Measurements from ENCODE around the gene COL11A2. TPM values are rescaled to one million over a fixed set of nuclear protein-coding genes. Genes with fewer than 3 reads are reported as not detected.

Gene COL11A2
- total RNA-seq, 4 donors from 2014 or later, result 0.16 to 0.30 (median 0.28) TPM

- WGBS, 2 donors, result 70 to 80% methylated on average over 6 of the region's 6 CpGs
- no peak overlapping the region for H3K4me3 ChIP-seq (ENCODE audit: low read depth, poor library complexity, severe bottlenecking)
- DNase-seq (ENCODE audit: low spot score in 2 of 2), result no peak
- TF ChIP-seq CTCF (IDR thresholded peaks at IDR 0.05) (peak in 1 of 3 donors; percentile 65), POLR2A (IDR thresholded peaks at IDR 0.05) (no peak)
- intact Hi-C loops (cut with DNase I; ENCODE audit: low total_unique reads), result no loop called here
These were observed 6.0 kb upstream of the COL11A2 start for GRCh38 chr6:33198159-33198852.

GRCh38 chr6:33197431-33198048, 5.3 kb upstream of the COL11A2 start:
- intact Hi-C loops (cut with DNase I; ENCODE audit: low total_unique reads), result no loop called here
- TF ChIP-seq POLR2A (IDR thresholded peaks at IDR 0.05), result no peak
- TF ChIP-seq CTCF (IDR thresholded peaks at IDR 0.05), result no peak
- H3K4me3 ChIP-seq (ENCODE audit: low read depth, poor library complexity, severe bottlenecking), result no peak overlapping the region
- 27 to 35% methylated on average over 12 of the region's 12 CpGs for WGBS, 2 donors
- no peak for DNase-seq (ENCODE audit: low spot score in 2 of 2)

- 77 to 80% methylated on average over 15 of the region's 15 CpGs for WGBS, 2 donors
- no peak for DNase-seq (ENCODE audit: low spot score in 2 of 2)
- no peak for TF ChIP-seq CTCF (IDR thresholded peaks at IDR 0.05)
- no peak for TF ChIP-seq POLR2A (IDR thresholded peaks at IDR 0.05)
- intact Hi-C loops (cut with DNase I; ENCODE audit: low total_unique reads), result no loop called here
- H3K4me3 ChIP-seq (ENCODE audit: low read depth, poor library complexity, severe bottlenecking), result no peak overlapping the region
These were observed 3.3 kb upstream of the COL11A2 start for GRCh38 chr6:33195304-33196165.

GRCh38 chr6:33194431-33194979, 2.2 kb upstream of the COL11A2 start:
- DNase-seq (ENCODE audit: low spot score in 2 of 2), result no peak
- no peak overlapping the region for H3K4me3 ChIP-seq (ENCODE audit: low read depth, poor library complexity, severe bottlenecking)
- intact Hi-C loops (cut with DNase I; ENCODE audit: low total_unique reads), result no loop called here
- 65 to 87% methylated on average over 8 of the region's 8 CpGs for WGBS, 2 donors
- no peak for TF ChIP-seq CTCF (IDR thresholded peaks at IDR 0.05)
- TF ChIP-seq POLR2A (IDR thresholded peaks at IDR 0.05), result no peak

- intact Hi-C loops (cut with DNase I; ENCODE audit: low total_unique reads), result no loop called here
- 65 to 72% methylated on average over 6 of the region's 6 CpGs for WGBS, 2 donors
These were observed 1.4 kb upstream of the COL11A2 start for GRCh38 chr6:33193619-33194018.

More at GRCh38 chr6:33193619-33194018, 1.4 kb upstream of the COL11A2 start:
- TF ChIP-seq POLR2A (IDR thresholded peaks at IDR 0.05) (no peak), CTCF (IDR thresholded peaks at IDR 0.05) (no peak)
- DNase-seq (ENCODE audit: low spot score in 2 of 2), result no peak
- no peak overlapping the region for H3K4me3 ChIP-seq (ENCODE audit: low read depth, poor library complexity, severe bottlenecking)

All from lower leg skin (tissue), 4 donors.